ENCODE measurements around the gene TMEM140. TPM values are rescaled to one million over a fixed set of nuclear protein-coding genes. Genes with fewer than 3 reads are reported as not detected.

Gene TMEM140
- total RNA-seq (31.3 TPM), polyA plus RNA-seq (ENCODE audit: insufficient read depth, low read depth, low replicate concordance) (28.2 TPM)
- long read RNA-seq, donor 1, partial matches to known transcripts = 47 of 48 reads
- long read RNA-seq, donor 1, other reads (novel, unspliced or antisense) = 0 of 48 reads
- long read RNA-seq, donor 2, transcript TMEM140-201 (2 exons, 1,997 nt) = major isoform, 6 of 6 reads
- long read RNA-seq, donor 2, partial matches to known transcripts = 0 of 6 reads
- long read RNA-seq, donor 2, other reads (novel, unspliced or antisense) = 0 of 6 reads
- long read RNA-seq, donor 3, transcript TMEM140-201 (2 exons, 1,997 nt) = major isoform, 5 of 34 reads
- long read RNA-seq, donor 3, partial matches to known transcripts = 19 of 34 reads
- long read RNA-seq, donor 3, other reads (novel, unspliced or antisense) = 10 of 34 reads
- long read RNA-seq, donor 4, transcript TMEM140-201 (2 exons, 1,997 nt) = major isoform, 6 of 6 reads
- long read RNA-seq, donor 4, partial matches to known transcripts = 0 of 6 reads
- long read RNA-seq, donor 4, other reads (novel, unspliced or antisense) = 0 of 6 reads
- long read RNA-seq, donor 5 = 0 reads
- long read RNA-seq, donor 6 = 0 reads
- long read RNA-seq, donor 7, transcript TMEM140-201 (2 exons, 1,997 nt) = major isoform, 23 of 35 reads
- long read RNA-seq, donor 7, partial matches to known transcripts = 0 of 35 reads
- long read RNA-seq, donor 7, other reads (novel, unspliced or antisense) = 12 of 35 reads
- long read RNA-seq, donor 8, partial matches to known transcripts = 5 of 12 reads
- long read RNA-seq, donor 8, other reads (novel, unspliced or antisense) = 6 of 12 reads
- long read RNA-seq, donor 9, partial matches to known transcripts = 0 of 1 reads
- long read RNA-seq, donor 9, other reads (novel, unspliced or antisense) = 0 of 1 reads
- long read RNA-seq, donor 10, partial matches to known transcripts = 17 of 25 reads
- long read RNA-seq, donor 10, other reads (novel, unspliced or antisense) = 6 of 25 reads

DNA sequence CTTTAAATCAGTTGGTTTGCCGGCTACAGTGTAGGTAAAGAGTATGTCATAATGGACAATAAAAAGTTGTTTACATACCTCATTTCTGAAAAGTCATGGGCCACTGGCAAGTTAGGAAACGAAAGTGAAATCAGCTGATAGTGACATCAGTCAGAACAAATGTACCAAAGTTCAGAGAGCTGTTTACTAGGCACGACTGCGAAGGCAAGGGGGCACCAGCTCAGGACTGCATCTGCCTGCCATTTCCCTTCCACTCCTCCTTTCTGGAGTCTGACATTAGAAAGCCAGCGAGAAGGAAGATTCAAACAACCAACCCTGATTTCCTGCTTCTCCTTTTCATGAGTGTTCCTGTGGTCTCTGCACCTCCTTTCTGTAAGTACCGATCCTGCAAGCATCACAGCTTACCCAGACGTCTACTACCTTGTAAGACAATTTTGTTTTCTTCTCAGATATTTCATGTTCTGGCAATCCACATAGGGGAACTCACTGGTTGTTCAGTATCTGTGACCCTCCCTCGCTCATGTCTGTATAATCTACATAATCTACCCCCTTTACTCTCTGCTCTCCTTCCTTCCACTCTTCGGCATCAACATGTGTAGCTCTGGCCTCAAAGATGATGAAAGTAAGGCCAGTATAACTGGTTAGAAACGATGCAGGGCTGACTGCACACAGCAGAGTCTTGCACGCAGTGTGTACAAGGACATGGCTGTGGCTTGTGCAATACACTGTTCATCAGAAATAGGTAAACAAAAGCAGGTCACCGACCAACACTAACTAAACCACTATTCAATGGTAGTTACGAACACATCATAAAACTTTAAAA lies at the start of gene TMEM140:
Gene TMEM140, plus strand, starts transcription at position 174 of the 823 bp plus-strand sequence. CDS start 16,370 bp downstream, outside the sequence.
- peak within 1 kb of the TSS; percentile 17 to 94 (median 55) for H3K9ac ChIP-seq (ENCODE audit: low read length in 3 of 3)
- H3K4me1 ChIP-seq (ENCODE audit: control insufficient read depth in 2 of 3, insufficient read depth in 2 of 3, low read depth in 1 of 3, low read length in 3 of 3) = peaks cover 0 to 40% (median 15%) of the 10 kb centered on the region in 3 donors
- intact Hi-C loops (cut with DNase I) = no loop called here
- TF ChIP-seq, protein P1, sequence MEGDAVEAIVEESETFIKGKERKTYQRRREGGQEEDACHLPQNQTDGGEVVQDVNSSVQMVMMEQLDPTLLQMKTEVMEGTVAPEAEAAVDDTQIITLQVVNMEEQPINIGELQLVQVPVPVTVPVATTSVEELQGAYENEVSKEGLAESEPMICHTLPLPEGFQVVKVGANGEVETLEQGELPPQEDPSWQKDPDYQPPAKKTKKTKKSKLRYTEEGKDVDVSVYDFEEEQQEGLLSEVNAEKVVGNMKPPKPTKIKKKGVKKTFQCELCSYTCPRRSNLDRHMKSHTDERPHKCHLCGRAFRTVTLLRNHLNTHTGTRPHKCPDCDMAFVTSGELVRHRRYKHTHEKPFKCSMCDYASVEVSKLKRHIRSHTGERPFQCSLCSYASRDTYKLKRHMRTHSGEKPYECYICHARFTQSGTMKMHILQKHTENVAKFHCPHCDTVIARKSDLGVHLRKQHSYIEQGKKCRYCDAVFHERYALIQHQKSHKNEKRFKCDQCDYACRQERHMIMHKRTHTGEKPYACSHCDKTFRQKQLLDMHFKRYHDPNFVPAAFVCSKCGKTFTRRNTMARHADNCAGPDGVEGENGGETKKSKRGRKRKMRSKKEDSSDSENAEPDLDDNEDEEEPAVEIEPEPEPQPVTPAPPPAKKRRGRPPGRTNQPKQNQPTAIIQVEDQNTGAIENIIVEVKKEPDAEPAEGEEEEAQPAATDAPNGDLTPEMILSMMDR (IDR thresholded peaks at IDR 0.05; ENCODE audit: borderline replicate concordance, extremely low read depth, insufficient read depth) = no peak
- H3K27me3 ChIP-seq (ENCODE audit: control insufficient read depth, insufficient read depth, low read length) = no peaks in the 10 kb centered on the region
- DNase-seq = peak in 3 of 5 donors; percentile 63 to 82 (median 78)
- H3K36me3 ChIP-seq (ENCODE audit: control insufficient read depth in 2 of 3, insufficient read depth in 3 of 3, low read length in 3 of 3) = peaks cover 0 to 5% (median 0%) of the 10 kb centered on the region in 3 donors
- no peaks in the 10 kb centered on the region for H3K9me3 ChIP-seq (ENCODE audit: control insufficient read depth in 2 of 3, insufficient read depth in 1 of 3, low read length in 3 of 3)
- peak; percentile 52 for FAIRE-seq
- peak within 1 kb of the TSS; percentile 94 to 95 for H3K27ac ChIP-seq (ENCODE audit: low read depth in 2 of 2, low read length in 2 of 2)
- H3K4me3 ChIP-seq (ENCODE audit: low read length in 3 of 3) = peak within 1 kb of the TSS; percentile 38 to 92 (median 85)

DNA sequence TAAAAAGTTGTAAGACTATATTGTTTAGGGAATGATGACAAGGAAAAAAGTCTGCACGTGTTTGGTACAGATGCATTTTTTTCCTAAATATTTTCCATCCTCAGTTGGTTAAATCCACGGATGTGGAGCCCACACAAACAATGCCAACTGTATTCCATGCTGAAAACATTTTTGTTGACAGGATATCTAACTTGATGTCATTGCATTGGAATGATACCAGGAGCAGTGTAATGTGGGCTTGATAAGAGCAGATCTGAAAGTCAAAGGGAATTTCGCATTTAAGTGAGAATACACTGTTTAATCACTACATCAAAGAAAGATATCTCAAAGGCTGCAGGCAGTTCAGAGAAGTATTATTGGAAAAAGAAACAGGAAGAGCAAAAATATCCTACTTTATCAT lies 49.5 kb upstream of the TMEM140 start:
- H3K27ac ChIP-seq (ENCODE audit: low read depth in 2 of 2, low read length in 2 of 2) = no peak overlapping the region
- H3K4me3 ChIP-seq (ENCODE audit: low read length in 3 of 3) = no peak overlapping the region
- H3K27me3 ChIP-seq (ENCODE audit: control insufficient read depth, insufficient read depth, low read length) = no peaks in the 10 kb centered on the region
- DNase-seq = no peak
- TF ChIP-seq, protein P1 (IDR thresholded peaks at IDR 0.05; ENCODE audit: borderline replicate concordance, extremely low read depth, insufficient read depth) = no peak
- H3K9ac ChIP-seq (ENCODE audit: low read length in 3 of 3) = no peak overlapping the region
- FAIRE-seq = no peak
- intact Hi-C loops (cut with DNase I) = no loop called here
- no peaks in the 10 kb centered on the region for H3K36me3 ChIP-seq (ENCODE audit: control insufficient read depth in 2 of 3, insufficient read depth in 3 of 3, low read length in 3 of 3)
- no peaks in the 10 kb centered on the region for H3K4me1 ChIP-seq (ENCODE audit: control insufficient read depth in 2 of 3, insufficient read depth in 2 of 3, low read depth in 1 of 3, low read length in 3 of 3)
- H3K9me3 ChIP-seq (ENCODE audit: control insufficient read depth in 2 of 3, insufficient read depth in 1 of 3, low read length in 3 of 3) = no peaks in the 10 kb centered on the region

DNA sequence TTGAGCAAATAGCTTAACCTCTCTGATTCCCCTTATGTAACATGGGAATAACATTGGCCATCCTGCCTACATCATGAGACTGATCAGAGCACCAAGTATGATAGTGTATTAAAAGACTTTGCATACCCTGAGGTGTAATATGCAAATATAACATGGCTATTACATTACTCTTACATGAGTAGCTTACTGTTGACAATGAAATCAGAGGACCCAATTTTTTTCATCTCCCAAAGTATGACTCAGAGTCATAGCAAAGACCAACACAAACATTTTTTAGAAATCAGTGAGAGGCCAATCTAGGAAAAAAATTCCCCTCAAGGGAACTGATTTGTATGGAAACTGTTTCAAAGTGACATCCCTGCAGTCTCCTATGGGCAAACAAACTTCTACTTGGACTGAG lies 47.0 kb upstream of the TMEM140 start:
- Histone ChIP-seq H3K4me3 (ENCODE audit: low read length in 3 of 3) (no peak overlapping the region), H3K27ac (ENCODE audit: low read depth in 2 of 2, low read length in 2 of 2) (no peak overlapping the region), H3K9me3 (ENCODE audit: control insufficient read depth in 2 of 3, insufficient read depth in 1 of 3, low read length in 3 of 3) (no peaks in the 10 kb centered on the region), H3K36me3 (ENCODE audit: control insufficient read depth in 2 of 3, insufficient read depth in 3 of 3, low read length in 3 of 3) (no peaks in the 10 kb centered on the region), H3K27me3 (ENCODE audit: control insufficient read depth, insufficient read depth, low read length) (no peaks in the 10 kb centered on the region), H3K9ac (ENCODE audit: low read length in 3 of 3) (no peak overlapping the region), H3K4me1 (ENCODE audit: control insufficient read depth in 2 of 3, insufficient read depth in 2 of 3, low read depth in 1 of 3, low read length in 3 of 3) (no peaks in the 10 kb centered on the region)
- no peak for DNase-seq
- intact Hi-C loops (cut with DNase I) = no loop called here
- TF ChIP-seq, protein P1 (IDR thresholded peaks at IDR 0.05; ENCODE audit: borderline replicate concordance, extremely low read depth, insufficient read depth) = no peak
- FAIRE-seq = no peak
